Dermis lymphatic vessel endothelial cell (primary cell): ENCODE measurements around the gene UCHL3. TPM values are rescaled to one million over a fixed set of nuclear protein-coding genes. Genes with fewer than 3 reads are reported as not detected.

Experiments
- total RNA-seq: library from RNA; depleted of rRNA; stranded (reverse); fragments of >200 nt; gene quantifications from 2 replicates; pipeline ENCODE4 v1.2.1, GENCODE V29; 2014

The UCHL3 gene
- 26.5 and 35.8 TPM in 2 replicates for total RNA-seq

DNA sequence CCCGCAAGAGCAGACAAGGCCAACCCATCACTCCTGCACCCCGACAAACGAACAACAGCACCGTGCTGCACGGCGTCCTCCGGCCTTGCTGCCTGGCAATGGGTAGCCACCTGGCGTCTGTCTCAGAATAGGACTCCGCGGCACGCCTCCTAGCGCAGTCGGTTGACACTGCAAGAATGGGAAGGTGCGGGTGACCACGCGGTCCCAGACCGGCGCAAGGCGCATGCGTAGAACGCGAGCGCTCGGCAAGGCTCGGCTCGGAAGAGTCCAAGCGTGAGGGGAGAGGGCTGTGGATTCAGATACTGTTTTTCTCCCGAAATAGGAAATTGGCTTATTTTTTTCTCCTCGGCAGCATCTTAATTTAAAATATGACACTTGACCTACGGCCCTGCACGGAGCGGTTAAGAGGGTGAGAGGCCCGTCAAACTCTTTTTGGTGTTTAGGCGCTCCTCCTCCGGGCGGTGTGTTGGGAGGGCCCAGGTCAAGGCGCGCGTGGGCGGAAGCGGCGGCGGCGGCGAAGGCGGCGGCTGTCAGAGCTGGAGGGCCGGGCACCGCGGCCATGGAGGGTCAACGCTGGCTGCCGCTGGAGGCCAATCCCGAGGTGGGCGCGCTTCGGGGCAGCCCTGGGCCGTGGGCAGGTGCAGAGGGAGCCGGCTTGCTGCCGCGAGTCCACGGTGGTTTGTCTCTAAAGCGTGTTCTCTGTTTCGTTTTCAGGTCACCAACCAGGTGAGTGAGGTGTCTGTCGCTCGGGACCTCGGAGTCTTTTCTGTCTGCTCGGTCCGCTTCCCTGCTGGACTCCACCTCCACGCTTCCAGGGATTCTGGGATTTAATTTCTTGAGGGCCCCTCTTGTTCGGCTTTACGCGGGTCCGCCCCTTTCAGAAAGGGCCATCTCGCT lies at the start of gene UCHL3:
Gene UCHL3 (plus strand): TSS at position 530 of the 897 bp plus-strand sequence. CDS start 30 bp downstream, at position 560.

DNA sequence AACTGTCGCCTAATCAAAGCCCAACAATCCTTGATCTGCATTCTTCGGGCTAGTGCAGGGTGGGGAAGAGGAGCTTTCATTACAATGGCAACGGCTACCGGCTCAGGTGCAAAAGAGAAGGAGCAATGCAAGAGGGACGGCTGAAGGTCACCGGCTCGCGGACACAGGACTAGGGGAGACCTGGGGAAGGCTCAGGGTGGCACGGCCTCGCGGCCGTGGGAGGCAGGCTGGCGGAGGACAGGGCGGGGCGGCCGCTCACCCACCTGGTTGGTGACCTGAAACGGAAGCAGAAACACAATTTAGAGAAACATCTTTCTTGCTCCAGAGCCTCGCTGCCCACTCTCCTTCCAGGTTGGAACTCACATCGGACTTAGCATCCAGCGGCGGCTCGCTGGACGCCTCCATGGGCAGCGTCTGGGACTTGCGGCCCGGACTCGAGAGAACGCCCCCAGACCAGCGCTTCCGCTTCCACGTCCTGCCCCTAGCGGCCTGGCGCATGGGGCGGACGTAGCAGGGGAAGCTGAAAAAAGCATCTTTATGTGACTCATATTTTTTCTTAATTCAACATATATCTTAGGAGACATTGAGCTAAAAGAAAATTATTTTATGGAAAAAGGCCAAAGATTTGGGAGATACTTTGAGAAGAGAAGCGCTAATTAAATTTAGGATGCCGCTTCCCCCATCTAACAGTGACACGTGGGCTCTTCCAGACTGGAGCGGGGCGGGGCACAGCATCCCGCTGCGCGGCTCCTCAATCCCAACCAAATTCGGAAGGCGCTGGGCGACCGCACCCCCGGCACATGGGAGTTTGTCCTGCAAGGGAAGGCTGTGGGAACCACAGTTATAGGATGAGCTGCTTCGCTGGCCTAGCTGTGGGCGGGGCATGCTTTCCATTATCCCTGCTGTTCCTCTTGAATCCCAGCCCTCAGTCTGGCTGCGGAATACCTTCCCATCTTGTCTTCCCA lies 11.9 kb upstream of the UCHL3 start, which contains the start of gene COMMD6:
Gene COMMD6 (minus strand): TSS at position 441 of the 965 bp plus-strand sequence. CDS start 36 bp downstream, at position 405.

DNA sequence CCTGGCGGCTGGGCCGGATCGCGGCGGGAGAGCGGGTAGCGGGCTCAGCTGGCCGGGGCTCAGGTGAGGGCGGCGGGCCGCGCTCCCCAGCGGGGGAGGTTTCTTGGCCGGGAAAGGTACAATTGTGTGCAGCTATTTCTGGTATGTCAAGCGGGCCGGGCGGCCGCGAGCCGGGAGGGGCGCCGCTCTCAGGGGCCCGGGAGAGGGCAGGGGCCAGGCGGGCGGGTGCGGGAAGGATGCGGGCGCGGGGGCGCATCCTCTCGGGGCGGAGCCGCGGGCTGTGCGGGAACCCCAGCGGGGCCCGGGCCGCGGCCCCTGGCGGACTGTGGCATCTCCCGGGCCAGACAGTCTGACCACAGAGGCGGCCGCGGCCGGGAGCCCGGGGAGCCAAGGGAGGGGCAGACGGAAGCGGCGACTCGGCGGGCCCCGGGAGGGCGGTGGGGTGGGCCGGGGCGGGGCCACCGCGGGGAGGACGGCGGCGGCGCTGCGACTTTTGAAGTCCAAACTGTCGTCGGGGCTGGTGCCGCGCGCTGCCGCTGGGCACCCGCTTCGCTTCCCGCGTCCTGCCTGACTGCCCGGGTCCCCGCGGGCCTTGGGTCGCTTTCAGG lies 86.3 kb downstream of the UCHL3 start, which contains the start of gene LMO7:
Gene LMO7 (plus strand): TSS at position 503 of the 608 bp plus-strand sequence. CDS start 328 bp downstream, outside the sequence.

Other genes starting within 250 kb of the UCHL3 start
- gene TBC1D4, start 67.6 kb upstream of the UCHL3 start, total RNA-seq: 65.1 and 75.2 TPM in 2 replicates
- 56.9 and 115 TPM in 2 replicates for gene COMMD6, start 11.9 kb upstream of the UCHL3 start, total RNA-seq
- gene LMO7, start 86.5 kb downstream of the UCHL3 start, total RNA-seq: 18.2 and 34.7 TPM in 2 replicates